Measurements from ENCODE around the gene ING1. TPM values are rescaled to one million over a fixed set of nuclear protein-coding genes. Genes with fewer than 3 reads are reported as not detected.

ING1 gene, protein sequence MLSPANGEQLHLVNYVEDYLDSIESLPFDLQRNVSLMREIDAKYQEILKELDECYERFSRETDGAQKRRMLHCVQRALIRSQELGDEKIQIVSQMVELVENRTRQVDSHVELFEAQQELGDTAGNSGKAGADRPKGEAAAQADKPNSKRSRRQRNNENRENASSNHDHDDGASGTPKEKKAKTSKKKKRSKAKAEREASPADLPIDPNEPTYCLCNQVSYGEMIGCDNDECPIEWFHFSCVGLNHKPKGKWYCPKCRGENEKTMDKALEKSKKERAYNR
- 8.3 and 12.3 TPM in 2 replicates for total RNA-seq

DNA sequence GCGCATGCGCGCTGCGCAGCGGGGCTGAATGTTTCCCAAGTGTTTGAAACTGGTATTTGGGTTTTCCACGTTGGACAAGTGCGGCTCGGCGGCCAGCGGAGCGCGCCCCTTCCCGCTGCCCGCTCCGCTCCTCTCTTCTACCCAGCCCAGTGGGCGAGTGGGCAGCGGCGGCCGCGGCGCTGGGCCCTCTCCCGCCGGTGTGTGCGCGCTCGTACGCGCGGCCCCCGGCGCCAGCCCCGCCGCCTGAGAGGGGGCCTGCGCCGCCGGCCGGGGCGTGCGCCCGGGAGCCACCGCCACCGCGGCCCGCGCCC lies at the start of gene ING1:
Gene ING1, plus strand, starts transcription at position 59 of the 311 bp plus-strand sequence. CDS start 450 bp downstream, outside the sequence.

DNA sequence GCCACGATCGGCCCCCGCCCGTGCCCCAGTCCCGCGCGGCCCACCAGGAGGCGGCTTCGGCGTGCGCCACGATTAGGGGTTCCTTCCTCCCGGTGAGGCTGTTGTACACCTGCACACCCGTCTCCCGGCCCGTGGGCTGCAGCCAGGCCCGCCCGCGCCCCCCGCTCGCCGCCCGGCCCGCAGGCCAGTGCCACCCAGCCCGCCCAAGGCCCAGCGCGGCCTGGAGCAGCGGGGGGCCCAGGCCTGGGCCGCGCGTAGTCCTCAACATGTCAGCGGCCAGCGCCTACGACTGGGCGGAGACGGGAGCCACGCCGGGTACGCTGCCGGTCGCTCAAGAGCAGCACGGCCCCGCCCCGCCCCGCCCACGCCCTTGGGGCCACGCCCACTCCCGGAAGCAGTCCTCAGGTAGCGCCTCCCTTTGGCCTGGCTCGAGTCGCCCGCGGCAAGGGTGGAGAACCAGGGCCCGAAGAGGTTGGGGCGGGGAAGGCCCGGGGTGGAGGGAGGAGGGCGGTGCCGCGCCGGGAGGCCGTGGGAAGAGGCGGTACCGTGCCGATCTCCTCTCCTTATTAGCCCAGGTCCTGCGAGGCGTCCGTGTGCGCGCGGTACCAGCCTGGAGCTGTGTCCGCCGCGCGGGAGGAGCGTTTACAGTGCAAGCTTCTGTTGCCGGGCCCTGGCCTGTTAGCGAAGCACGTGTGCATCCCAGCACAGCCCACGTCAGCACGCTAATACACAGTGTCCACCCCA lies 7.5 kb upstream of the ING1 start, which contains the start of gene CARS2:
Gene CARS2, minus strand, starts transcription at position 291 of the 744 bp plus-strand sequence. Its CDS starts 23 bp downstream, at position 268.

Other genes with a start within 250 kb of the ING1 start
- gene RAB20, start 152.0 kb upstream of the ING1 start, total RNA-seq: 9.5 and 20.2 TPM in 2 replicates
- gene NAXD, start 98.2 kb upstream of the ING1 start, total RNA-seq: 21.7 and 22.1 TPM in 2 replicates
- 113 and 114 TPM in 2 replicates for gene CARS2, start 7.6 kb upstream of the ING1 start, total RNA-seq
- 52.8 and 72.2 TPM in 2 replicates for gene ANKRD10, start 201.4 kb downstream of the ING1 start, total RNA-seq